Osteocyte (in vitro differentiated cells): ENCODE data around the gene ARHGAP4. TPM values are rescaled to one million over a fixed set of nuclear protein-coding genes. Genes with fewer than 3 reads are reported as not detected.
A peak's percentile ranks its signal among the peaks of the same experiment; 100 is the strongest.

ENCODE experiments used
- DNase-seq: peaks from one replicate; pipeline ENCODE4 v3.0.0; 2021; ENCODE audit warnings: mixed read lengths; ENCODE audit not compliant: unreplicated experiment; ENCODE audit errors: extremely low spot score
- H3K27ac Mint-ChIP-seq: one replicate; pipeline ENCODE4 v1.8.0; 2021; ENCODE audit warnings: mild to moderate bottlenecking, mixed read lengths; ENCODE audit not compliant: unreplicated experiment
- H3K27me3 Mint-ChIP-seq: one replicate; pipeline ENCODE4 v1.8.0; 2021; ENCODE audit warnings: mixed read lengths; ENCODE audit not compliant: unreplicated experiment
- H3K36me3 Mint-ChIP-seq: one replicate; pipeline ENCODE4 v1.8.0; 2021; ENCODE audit warnings: mixed read lengths; ENCODE audit not compliant: unreplicated experiment
- H3K4me1 Mint-ChIP-seq: one replicate; pipeline ENCODE4 v1.8.0; 2021; ENCODE audit warnings: mixed read lengths; ENCODE audit not compliant: unreplicated experiment
- H3K4me3 Mint-ChIP-seq: one replicate; pipeline ENCODE4 v1.8.0; 2021; ENCODE audit warnings: mild to moderate bottlenecking, moderate library complexity, mixed read lengths; ENCODE audit not compliant: unreplicated experiment
- H3K9me3 Mint-ChIP-seq: one replicate; pipeline ENCODE4 v1.8.0; 2021; ENCODE audit warnings: mixed read lengths; ENCODE audit not compliant: unreplicated experiment
- total RNA-seq: library from RNA; stranded (reverse); gene quantifications from 2 replicates; pipeline ENCODE4 v1.2.1, GENCODE V29; 2021
- TF ChIP-seq, protein P1 (sequence below): fragments of 200-600 bp; sonication (generic); IDR thresholded peaks from 2 replicates; pipeline ENCODE4 v1.5.0; 2021; ENCODE audit warnings: antibody characterized with exemption, mild to moderate bottlenecking, moderate library complexity

ARHGAP4 gene
- total RNA-seq, 1 donor from 2014 or later, result 5.3 TPM

DNA sequence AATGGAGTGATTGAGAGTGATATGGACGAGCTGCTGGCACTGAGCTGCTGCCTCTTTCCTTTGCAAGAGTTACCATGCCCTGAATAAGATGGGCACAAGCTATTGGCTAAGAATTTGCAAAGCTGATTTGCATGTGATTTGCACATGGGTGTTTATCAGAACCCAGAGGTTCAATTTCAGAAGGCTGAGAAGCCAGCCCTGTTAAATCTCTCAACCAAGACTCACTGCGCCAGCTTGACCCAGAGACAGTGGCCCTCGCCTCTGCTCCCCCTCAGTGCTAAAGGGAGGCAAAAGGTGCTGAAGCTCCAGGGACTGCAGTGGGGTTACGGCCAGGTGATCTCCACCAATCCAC lies 701 bp downstream of the ARHGAP4 start:
- no peak overlapping the region for H3K27ac Mint-ChIP-seq
- no peaks in the 10 kb centered on the region for H3K36me3 Mint-ChIP-seq
- no peaks in the 10 kb centered on the region for H3K9me3 Mint-ChIP-seq
- peaks cover 22% of the 10 kb centered on the region for H3K4me1 Mint-ChIP-seq
- no peak overlapping the region for H3K4me3 Mint-ChIP-seq
- H3K27me3 Mint-ChIP-seq, result no peaks in the 10 kb centered on the region
- DNase-seq, result no peak
- TF ChIP-seq, protein P1, sequence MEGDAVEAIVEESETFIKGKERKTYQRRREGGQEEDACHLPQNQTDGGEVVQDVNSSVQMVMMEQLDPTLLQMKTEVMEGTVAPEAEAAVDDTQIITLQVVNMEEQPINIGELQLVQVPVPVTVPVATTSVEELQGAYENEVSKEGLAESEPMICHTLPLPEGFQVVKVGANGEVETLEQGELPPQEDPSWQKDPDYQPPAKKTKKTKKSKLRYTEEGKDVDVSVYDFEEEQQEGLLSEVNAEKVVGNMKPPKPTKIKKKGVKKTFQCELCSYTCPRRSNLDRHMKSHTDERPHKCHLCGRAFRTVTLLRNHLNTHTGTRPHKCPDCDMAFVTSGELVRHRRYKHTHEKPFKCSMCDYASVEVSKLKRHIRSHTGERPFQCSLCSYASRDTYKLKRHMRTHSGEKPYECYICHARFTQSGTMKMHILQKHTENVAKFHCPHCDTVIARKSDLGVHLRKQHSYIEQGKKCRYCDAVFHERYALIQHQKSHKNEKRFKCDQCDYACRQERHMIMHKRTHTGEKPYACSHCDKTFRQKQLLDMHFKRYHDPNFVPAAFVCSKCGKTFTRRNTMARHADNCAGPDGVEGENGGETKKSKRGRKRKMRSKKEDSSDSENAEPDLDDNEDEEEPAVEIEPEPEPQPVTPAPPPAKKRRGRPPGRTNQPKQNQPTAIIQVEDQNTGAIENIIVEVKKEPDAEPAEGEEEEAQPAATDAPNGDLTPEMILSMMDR, result no peak

DNA sequence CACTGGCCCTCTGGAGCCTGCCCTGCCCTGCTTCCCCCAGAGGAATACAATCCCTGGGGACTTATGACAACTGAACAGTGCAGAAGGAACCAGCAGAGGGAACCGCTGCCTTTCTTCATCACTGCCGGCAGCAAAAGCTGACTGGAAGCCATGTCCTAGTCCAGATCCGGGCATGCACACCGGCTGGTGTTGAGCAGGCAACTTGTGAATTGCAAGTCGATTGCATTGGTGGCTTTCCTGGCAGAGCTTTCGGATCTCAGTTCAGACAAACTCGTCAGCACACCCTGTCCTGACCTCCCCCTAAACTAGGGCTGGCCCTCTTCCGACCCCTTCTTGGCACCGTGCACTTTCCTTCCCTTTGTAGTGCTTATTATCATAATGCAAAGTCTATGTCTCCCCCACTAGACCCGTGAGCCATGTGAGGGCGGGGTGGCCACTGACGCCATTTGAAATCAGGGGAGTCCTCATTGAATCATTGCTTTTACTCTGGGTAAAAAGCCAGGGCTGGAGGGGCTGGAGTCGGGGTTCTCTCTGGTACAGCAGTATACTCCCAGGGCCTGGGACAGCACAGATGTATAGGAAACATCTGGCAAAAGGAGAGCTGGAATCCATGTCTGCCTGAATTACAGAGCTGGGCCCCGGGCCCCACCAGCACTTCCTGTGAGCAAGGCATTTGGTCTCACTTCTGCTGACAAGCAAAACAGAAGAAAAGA lies 1.8 kb downstream of the ARHGAP4 start:
- Mint-ChIP-seq H3K9me3 (no peaks in the 10 kb centered on the region), H3K4me1 (peaks cover 22% of the 10 kb centered on the region), H3K27ac (no peak overlapping the region), H3K4me3 (no peak overlapping the region), H3K27me3 (no peaks in the 10 kb centered on the region), H3K36me3 (no peaks in the 10 kb centered on the region)
- no peak for DNase-seq
- TF ChIP-seq, protein P1, result no peak

DNA sequence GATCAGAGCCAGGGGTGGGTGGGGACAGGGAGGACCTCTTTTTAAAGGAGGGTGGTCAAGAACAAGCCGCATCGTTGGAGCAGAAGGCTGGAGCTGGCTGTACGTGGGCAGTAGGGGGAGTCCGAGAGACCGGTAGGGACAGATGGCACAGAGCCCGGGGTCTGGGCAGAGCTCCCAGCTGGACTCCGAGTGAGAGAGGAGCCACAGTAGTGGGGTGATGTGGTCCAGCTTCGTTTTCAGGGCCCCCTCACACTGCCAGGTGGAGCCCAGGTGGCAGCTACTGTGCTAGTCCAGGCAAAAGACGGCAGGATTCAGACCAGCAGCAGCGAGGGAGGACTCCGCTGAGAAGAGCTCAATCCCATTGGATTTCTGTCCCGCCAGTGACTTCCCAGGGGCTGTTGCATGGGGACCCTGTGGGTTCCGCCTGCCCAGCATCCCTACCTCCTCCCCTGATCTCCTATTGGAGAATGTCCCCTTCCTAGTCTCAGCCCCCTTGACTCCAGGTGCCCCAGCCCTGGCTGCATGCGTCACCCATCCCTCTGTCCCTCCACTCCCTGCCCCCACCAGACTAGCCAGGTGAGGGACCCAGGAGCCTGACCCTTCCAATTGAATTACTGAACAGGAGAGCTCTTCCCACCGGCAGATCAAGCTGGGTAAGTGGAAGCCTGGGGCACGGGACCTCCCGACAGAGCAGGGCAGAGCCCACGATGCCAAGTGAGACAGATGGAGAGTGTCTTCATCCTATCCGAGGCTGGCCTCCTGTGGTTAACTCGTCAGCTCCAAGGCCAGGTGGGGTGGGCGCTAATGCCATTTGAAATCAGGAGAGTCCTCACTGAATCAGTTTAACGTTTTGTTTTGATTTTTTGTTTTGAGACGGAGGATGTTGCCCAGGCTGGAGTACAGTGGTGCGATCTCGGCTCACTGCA lies 2.9 kb downstream of the ARHGAP4 start:
- H3K9me3 Mint-ChIP-seq, result no peaks in the 10 kb centered on the region
- TF ChIP-seq, protein P1, result peak; percentile 45
- DNase-seq, result no peak
- no peak overlapping the region for H3K4me3 Mint-ChIP-seq
- H3K36me3 Mint-ChIP-seq, result no peaks in the 10 kb centered on the region
- no peak overlapping the region for H3K27ac Mint-ChIP-seq
- H3K27me3 Mint-ChIP-seq, result no peaks in the 10 kb centered on the region
- H3K4me1 Mint-ChIP-seq, result peaks cover 19% of the 10 kb centered on the region

- Mint-ChIP-seq H3K4me3 (no peak overlapping the region), H3K27ac (no peak overlapping the region), H3K36me3 (no peaks in the 10 kb centered on the region), H3K9me3 (no peaks in the 10 kb centered on the region), H3K27me3 (no peaks in the 10 kb centered on the region), H3K4me1 (peaks cover 10% of the 10 kb centered on the region)
- TF ChIP-seq, protein P1, result no peak
- no peak for DNase-seq
Measured at GRCh38 chrX:153921511-153922446, 4.3 kb downstream of the ARHGAP4 start.
